ENCODE data around the gene ADAM17. TPM values are rescaled to one million over a fixed set of nuclear protein-coding genes. Genes with fewer than 3 reads are reported as not detected.
"Not testable (repeated sequence)": the region's sequence is repeated elsewhere in the genome, so short reads cannot be mapped to it uniquely, and the experiment has no call there.

Gene ADAM17
- total RNA-seq, 4 donors from 2014 or later = 30.6 to 50.9 (median 42.6) TPM

GRCh38 chr2:9596621-9597311 is 41.1 kb upstream of the ADAM17 start:
- peak overlapping the region in 2 of 4 donors; percentile 69 to 82 for H3K27ac ChIP-seq
- peaks cover 0 to 51% (median 33%) of the 10 kb centered on the region in 4 donors for H3K4me1 ChIP-seq
- WGBS, 2 donors = 90 to 93% methylated on average over 10 of the region's 10 CpGs

GRCh38 chr2:9595746-9596145 is 40.1 kb upstream of the ADAM17 start:
- TF ChIP-seq POLR2A (IDR thresholded peaks at IDR 0.05) = no peak
- TF ChIP-seq CTCF (IDR thresholded peaks at IDR 0.05) = no peak
- no peak for TF ChIP-seq EP300 (IDR thresholded peaks at IDR 0.05)
- Histone ChIP-seq H3K27ac (peak overlapping the region in 2 of 4 donors; percentile 69 to 82), H3K36me3 (peaks cover 0 to 29% (median 0%) of the 10 kb centered on the region in 3 donors), H3K27me3 (no peaks in the 10 kb centered on the region), H3K9me3 (peaks cover 0 to 21% (median 4%) of the 10 kb centered on the region in 4 donors), H3K4me3 (no peak overlapping the region), H3K4me1 (peaks cover 0 to 51% (median 33%) of the 10 kb centered on the region in 4 donors)
- 47 to 51% methylated on average over 2 of the region's 2 CpGs for WGBS, 2 donors
- DNase-seq (ENCODE audit: low spot score in 2 of 2) = no peak

More at GRCh38 chr2:9596621-9597311, 41.1 kb upstream of the ADAM17 start:
- peaks cover 0 to 26% (median 4%) of the 10 kb centered on the region in 4 donors for H3K9me3 ChIP-seq
- H3K36me3 ChIP-seq = peaks cover 0 to 39% (median 0%) of the 10 kb centered on the region in 3 donors
- no peak overlapping the region for H3K4me3 ChIP-seq
- no peak for TF ChIP-seq CTCF (IDR thresholded peaks at IDR 0.05)
- no peak for TF ChIP-seq POLR2A (IDR thresholded peaks at IDR 0.05)
- TF ChIP-seq EP300 (IDR thresholded peaks at IDR 0.05) = no peak
- DNase-seq (ENCODE audit: low spot score in 2 of 2) = no peak
- H3K27me3 ChIP-seq = no peaks in the 10 kb centered on the region

GRCh38 chr2:9595256-9595655 is 39.6 kb upstream of the ADAM17 start:
- peak in 1 of 2 donors; percentile 39 for DNase-seq (ENCODE audit: low spot score in 2 of 2)

GRCh38 chr2:9594366-9595054 is 38.9 kb upstream of the ADAM17 start:
- DNase-seq (ENCODE audit: low spot score in 2 of 2) = peak in 1 of 2 donors; percentile 25
- Histone ChIP-seq H3K27me3 (no peaks in the 10 kb centered on the region), H3K9me3 (peaks cover 0 to 9% (median 4%) of the 10 kb centered on the region in 4 donors), H3K36me3 (peaks cover 0 to 23% (median 0%) of the 10 kb centered on the region in 3 donors), H3K4me3 (no peak overlapping the region), H3K4me1 (peaks cover 0 to 51% (median 33%) of the 10 kb centered on the region in 4 donors), H3K27ac (peak overlapping the region in 3 of 4 donors; percentile 17 to 82 (median 69))
- 33 to 43% methylated on average over 2 of the region's 2 CpGs for WGBS, 2 donors
- TF ChIP-seq POLR2A (IDR thresholded peaks at IDR 0.05) (no peak), CTCF (IDR thresholded peaks at IDR 0.05) (no peak), EP300 (IDR thresholded peaks at IDR 0.05) (no peak)

More at GRCh38 chr2:9595256-9595655, 39.6 kb upstream of the ADAM17 start:
- Histone ChIP-seq H3K27ac (peak overlapping the region in 3 of 4 donors; percentile 17 to 82 (median 69)), H3K9me3 (peaks cover 0 to 17% (median 4%) of the 10 kb centered on the region in 4 donors), H3K4me1 (peaks cover 0 to 51% (median 33%) of the 10 kb centered on the region in 4 donors), H3K36me3 (peaks cover 0 to 24% (median 0%) of the 10 kb centered on the region in 3 donors)
- not testable (repeated sequence) for H3K27me3 ChIP-seq, H3K4me3 ChIP-seq
- 50 to 53% methylated on average over 6 of the region's 6 CpGs for WGBS, 2 donors

- Histone ChIP-seq H3K4me1 (peaks cover 0 to 51% (median 33%) of the 10 kb centered on the region in 4 donors), H3K4me3 (no peak overlapping the region), H3K27ac (peak overlapping the region in 1 of 4 donors; percentile 82), H3K27me3 (no peaks in the 10 kb centered on the region), H3K9me3 (peaks cover 0 to 3% (median under 1%) of the 10 kb centered on the region in 4 donors), H3K36me3 (peaks cover 0 to 23% (median 0%) of the 10 kb centered on the region in 3 donors)
- TF ChIP-seq CTCF (IDR thresholded peaks at IDR 0.05) = no peak
- TF ChIP-seq POLR2A (IDR thresholded peaks at IDR 0.05) = no peak
- no peak for TF ChIP-seq EP300 (IDR thresholded peaks at IDR 0.05)
- DNase-seq (ENCODE audit: low spot score in 2 of 2) = no peak
- WGBS, 2 donors = 79 to 82% methylated on average over 4 of the region's 4 CpGs
Observed at GRCh38 chr2:9593925-9594324, 38.3 kb upstream of the ADAM17 start.
